Hepatocyte (in vitro differentiated cells): Measurements from ENCODE around the gene RAB43. TPM values are rescaled to one million over a fixed set of nuclear protein-coding genes. Genes with fewer than 3 reads are reported as not detected.

Source experiments
- DNase-seq: peaks from one replicate; pipeline ENCODE4 v3.0.0-alpha.2; 2016; ENCODE audit warnings: low spot score
- H2AFZ ChIP-seq: fragments of 200-600 bp; sonication (generic); 2 replicates; pipeline ENCODE4 v1.6.0; 2016; ENCODE audit warnings: antibody characterized with exemption, mild to moderate bottlenecking
- H3K27ac ChIP-seq: fragments of 200-600 bp; sonication (generic); 2 replicates; pipeline ENCODE4 v1.5.1; 2016; ENCODE audit warnings: mild to moderate bottlenecking
- H3K27me3 ChIP-seq: fragments of 200-600 bp; sonication (generic); 2 replicates; pipeline ENCODE4 v1.6.1; 2016
- H3K36me3 ChIP-seq: fragments of 200-600 bp; sonication (generic); replicated peaks from 2 replicates; pipeline ENCODE4 v1.5.1; 2016; ENCODE audit warnings: low read depth; ENCODE audit not compliant: insufficient read depth
- H3K4me1 ChIP-seq: fragments of 200-600 bp; sonication (generic); 2 replicates; pipeline ENCODE4 v1.5.1; 2016; ENCODE audit warnings: mild to moderate bottlenecking, moderate library complexity; ENCODE audit not compliant: insufficient read depth
- H3K4me2 ChIP-seq: fragments of 200-600 bp; sonication (generic); 2 replicates; pipeline ENCODE4 v1.6.0; 2016
- H3K4me3 ChIP-seq: fragments of 200-600 bp; sonication (generic); 2 replicates; pipeline ENCODE4 v1.5.1; 2016; ENCODE audit warnings: mild to moderate bottlenecking
- H3K79me2 ChIP-seq: fragments of 200-600 bp; sonication (generic); 2 replicates; pipeline ENCODE4 v1.6.0; 2017; ENCODE audit warnings: mild to moderate bottlenecking
- H3K9me2 ChIP-seq: fragments of 200-600 bp; sonication (generic); replicated peaks from 2 replicates; pipeline ENCODE4 v1.6.0; 2017; ENCODE audit warnings: mild to moderate bottlenecking; ENCODE audit not compliant: insufficient read depth
- H3K9me3 ChIP-seq: fragments of 200-600 bp; sonication (generic); 2 replicates; pipeline ENCODE4 v1.5.1; 2016; ENCODE audit warnings: low read depth, mild to moderate bottlenecking
- H4K20me1 ChIP-seq: fragments of 200-600 bp; sonication (generic); 2 replicates; pipeline ENCODE4 v1.6.0; 2016; ENCODE audit warnings: mild to moderate bottlenecking; ENCODE audit not compliant: insufficient read depth, poor library complexity, severe bottlenecking
- CTCF ChIP-seq: fragments of 200-600 bp; sonication (generic); IDR thresholded peaks from 2 replicates; pipeline ENCODE4 v1.5.1; 2016; ENCODE audit warnings: antibody characterized with exemption, mild to moderate bottlenecking; ENCODE audit not compliant: poor library complexity
- EZH2 ChIP-seq: fragments of 200-600 bp; sonication (generic); IDR thresholded peaks from 2 replicates; pipeline ENCODE4 v1.6.1; 2016; ENCODE audit warnings: antibody characterized with exemption, mild to moderate bottlenecking, borderline replicate concordance
- EZH2phosphoT487 ChIP-seq: fragments of 200-600 bp; sonication (generic); IDR thresholded peaks from one replicate; pipeline ENCODE4 v1.6.1; 2018; ENCODE audit warnings: antibody characterized with exemption, mild to moderate bottlenecking, low read depth, moderate library complexity; ENCODE audit not compliant: unreplicated experiment, severe bottlenecking
- WGBS: methylation state at CpG from one replicate; pipeline ENCODE4 v1.1.6; 2016; ENCODE audit warnings: low lambda C conversion rate; ENCODE audit errors: missing lambda C conversion rate; 5-methylcytosine and 5-hydroxymethylcytosine counted together
- polyA plus RNA-seq: library from polyadenylated mRNA; unstranded; fragments of >200 nt; fragmentation: Nextera tagmentation; extraction: Ambion mirVana; gene quantifications from 2 replicates; pipeline ENCODE4 v1.2.1, GENCODE V29; 2016
- total RNA-seq: library from RNA; depleted of rRNA; stranded (reverse); fragments of >200 nt; gene quantifications from 2 replicates; pipeline ENCODE4 v1.2.3, GENCODE V29; 2014

Gene RAB43
- total and polyA plus RNA-seq, 2 experiments from 2014 or later, result 23.5 to 27.1 TPM

DNA sequence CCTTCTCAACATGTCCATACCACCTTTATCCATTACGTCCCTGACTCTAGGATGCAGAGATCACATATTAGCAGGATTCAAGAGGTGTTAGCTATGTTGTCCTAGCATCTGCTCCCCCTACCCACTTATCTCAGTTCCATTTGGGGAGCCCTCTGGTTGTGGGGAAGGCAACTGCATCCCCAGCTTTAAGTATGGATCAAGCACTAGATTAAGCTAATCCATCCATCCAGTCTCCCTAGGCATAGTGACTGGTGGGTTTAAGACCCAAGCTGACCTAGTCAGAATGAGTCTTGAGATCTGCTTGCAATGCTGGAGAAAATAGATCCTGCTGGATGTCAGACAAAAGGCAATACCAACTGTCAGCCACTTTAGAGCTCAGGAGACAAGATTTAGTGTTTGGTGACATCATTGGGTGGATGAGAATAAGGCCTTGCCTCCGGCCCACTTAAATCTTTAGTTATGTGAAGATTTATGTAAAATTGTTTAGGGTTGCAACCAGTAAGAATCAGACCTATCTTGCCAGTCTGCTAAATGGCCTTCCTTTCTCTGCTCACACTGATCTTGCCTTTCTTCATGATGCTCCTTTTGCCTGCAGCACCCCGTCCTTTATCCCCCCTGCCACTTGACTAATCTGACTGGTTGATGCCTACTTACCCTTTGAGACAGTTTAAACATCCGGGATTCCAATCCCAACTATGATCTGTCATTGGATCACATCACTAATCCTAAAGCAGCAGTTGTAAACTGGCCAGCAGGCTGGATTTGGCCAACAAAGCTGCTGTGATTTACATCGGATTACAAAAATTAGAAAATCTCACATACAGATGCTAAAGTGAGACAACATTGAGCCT is 41.4 kb upstream of the RAB43 start:
- no peaks in the 10 kb centered on the region for H3K27me3 ChIP-seq
- no peaks in the 10 kb centered on the region for H3K9me2 ChIP-seq
- H3K36me3 ChIP-seq, result peaks cover 2% of the 10 kb centered on the region
- no peak overlapping the region for H2AFZ ChIP-seq
- TF ChIP-seq CTCF, result no peak
- TF ChIP-seq EZH2phosphoT487, result no peak
- no peak for TF ChIP-seq EZH2
- H3K9me3 ChIP-seq, result no peaks in the 10 kb centered on the region
- peak overlapping the region; percentile 98 for H3K27ac ChIP-seq
- WGBS, result 71% methylated on average over 5 of the region's 5 CpGs
- H3K4me3 ChIP-seq, result no peak overlapping the region
- peaks cover 28% of the 10 kb centered on the region for H3K79me2 ChIP-seq
- no peak for DNase-seq
- peaks cover 13% of the 10 kb centered on the region for H3K4me1 ChIP-seq
- H4K20me1 ChIP-seq, result no peaks in the 10 kb centered on the region
- H3K4me2 ChIP-seq, result peak overlapping the region; percentile 91

GRCh38 chr3:129161860-129162271 is 40.3 kb upstream of the RAB43 start:
- peaks cover 24% of the 10 kb centered on the region for H3K79me2 ChIP-seq
- peaks cover 2% of the 10 kb centered on the region for H3K36me3 ChIP-seq
- no peaks in the 10 kb centered on the region for H4K20me1 ChIP-seq
- H3K4me2 ChIP-seq, result peak overlapping the region; percentile 91
- peaks cover 13% of the 10 kb centered on the region for H3K4me1 ChIP-seq
- H2AFZ ChIP-seq, result peak overlapping the region; percentile 56
- peak overlapping the region; percentile 51 for H3K4me3 ChIP-seq
- H3K9me2 ChIP-seq, result no peaks in the 10 kb centered on the region
- no peak for TF ChIP-seq CTCF
- 10% methylated on average over 12 of the region's 12 CpGs for WGBS
- no peaks in the 10 kb centered on the region for H3K9me3 ChIP-seq
- peak overlapping the region; percentile 98 for H3K27ac ChIP-seq
- H3K27me3 ChIP-seq, result no peaks in the 10 kb centered on the region
- peak; percentile 39 for DNase-seq

GRCh38 chr3:129160891-129161859 is 39.6 kb upstream of the RAB43 start, which contains the start of gene ISY1:
ISY1 (minus strand) TSS chr3:129161063; CDS start chr3:129160975, 88 bp downstream.
- peak within 1 kb of the TSS; percentile 98 for H3K27ac ChIP-seq
- H4K20me1 ChIP-seq, result no peaks in the 10 kb centered on the region
- peak; percentile 96 for DNase-seq
- under 1% methylated on average over 60 of the region's 67 CpGs for WGBS
- peak within 1 kb of the TSS; percentile 51 for H3K4me3 ChIP-seq
- peak within 1 kb of the TSS; percentile 56 for H2AFZ ChIP-seq
- no peaks in the 10 kb centered on the region for H3K9me2 ChIP-seq
- TF ChIP-seq EZH2 (no peak), CTCF (peak; percentile 78)
- H3K4me1 ChIP-seq, result peaks cover 13% of the 10 kb centered on the region
- no peaks in the 10 kb centered on the region for H3K36me3 ChIP-seq
- H3K4me2 ChIP-seq, result peak within 1 kb of the TSS; percentile 91
- no peaks in the 10 kb centered on the region for H3K27me3 ChIP-seq
- H3K79me2 ChIP-seq, result peaks cover 24% of the 10 kb centered on the region
- no peaks in the 10 kb centered on the region for H3K9me3 ChIP-seq
